HG02981 (cell line): ENCODE measurements around the gene CFAP20DC.
"Not testable (repeated sequence)": the region's sequence is repeated elsewhere in the genome, so short reads cannot be mapped to it uniquely, and the experiment has no call there.

ENCODE experiments used
- ATAC-seq: cut with Tn5 transposase; IDR thresholded peaks from one replicate; pipeline ENCODE4 v1.9.1; 2021; ENCODE audit warnings: mild to moderate bottlenecking, moderate library complexity; ENCODE audit not compliant: unreplicated experiment

Gene CFAP20DC

GRCh38 chr3:59049671-59050331, at the start of gene CFAP20DC:
CFAP20DC (minus strand) TSS chr3:59050025; CDS start chr3:59049631, 394 bp downstream.
- peak; percentile 98 for ATAC-seq

DNA sequence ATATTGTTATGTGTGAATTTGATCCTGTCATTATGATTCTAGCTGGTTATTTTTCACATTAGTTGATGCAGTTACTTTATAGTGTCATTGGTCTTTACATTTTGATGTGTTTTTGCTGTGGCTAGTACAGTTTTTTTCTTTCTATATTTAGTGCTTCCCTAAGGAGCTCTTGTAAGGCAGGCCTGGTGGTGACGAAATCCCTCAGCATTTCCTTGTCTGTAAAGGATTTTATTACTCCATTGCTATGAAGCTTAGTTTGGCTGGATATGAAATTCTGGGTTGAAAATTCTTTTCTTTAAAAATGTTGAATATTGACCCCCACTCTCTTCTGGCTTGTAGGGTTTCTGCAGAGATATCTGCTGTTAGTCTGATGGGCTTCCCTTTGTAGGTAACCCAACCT, 48.7 kb upstream of the CFAP20DC start:
- ATAC-seq = not testable (repeated sequence)

DNA sequence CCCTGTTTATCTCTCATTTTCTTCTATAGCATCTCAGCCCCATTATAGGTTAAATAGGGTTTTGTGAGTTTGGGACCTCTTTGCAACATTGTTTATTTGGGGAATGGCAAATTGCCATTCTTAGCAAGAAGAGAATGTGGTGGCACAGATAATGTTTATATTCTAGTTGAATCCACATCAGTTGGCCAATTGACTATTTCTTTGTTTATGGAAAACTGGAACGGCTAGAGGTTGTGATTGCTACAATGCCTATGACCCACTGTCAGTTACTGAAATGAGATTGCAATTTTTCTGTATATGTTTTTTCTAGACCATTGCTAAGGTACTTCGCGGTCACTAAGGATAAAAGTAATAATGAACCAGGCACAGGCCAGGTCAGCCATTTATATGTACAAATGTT, 44.6 kb upstream of the CFAP20DC start:
- ATAC-seq = no peak

DNA sequence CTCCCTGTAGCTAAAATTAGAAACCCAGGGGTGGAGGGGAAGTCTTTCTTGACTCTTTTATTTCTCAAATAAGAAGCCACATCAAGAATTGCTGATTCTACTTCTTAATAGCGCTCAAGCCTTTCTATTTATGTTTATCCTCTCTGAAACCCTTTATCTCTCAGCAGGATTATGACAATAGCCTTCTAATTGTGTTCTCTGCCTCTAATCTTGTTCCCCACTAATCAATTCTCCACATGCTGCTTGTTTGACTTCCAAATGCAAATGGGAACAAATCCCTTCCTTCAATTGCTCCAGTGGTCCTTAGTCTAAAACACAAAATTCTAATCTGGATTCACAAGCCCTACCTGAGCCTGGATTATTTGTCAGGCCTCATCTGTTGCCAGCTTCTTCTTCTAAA, 43.7 kb upstream of the CFAP20DC start:
- no peak for ATAC-seq

DNA sequence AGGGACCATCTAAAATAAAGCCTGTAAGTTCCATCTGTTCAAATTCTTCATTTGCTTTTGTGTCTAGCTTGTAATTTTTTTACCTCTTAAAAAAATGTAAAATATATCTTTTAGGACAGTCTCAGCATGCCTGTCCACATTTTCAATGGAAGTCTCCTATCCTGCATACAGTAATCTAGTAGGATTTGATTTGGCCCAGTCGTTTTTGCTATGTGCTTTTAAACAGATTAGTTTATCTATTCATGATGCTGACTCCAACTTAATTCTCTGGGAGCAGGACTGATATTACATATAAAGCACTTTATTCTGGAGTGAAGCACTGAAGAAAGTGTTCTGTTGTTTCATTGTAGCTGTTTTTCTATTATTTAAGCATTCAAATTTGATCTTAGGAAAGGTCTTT, 38.9 kb upstream of the CFAP20DC start:
- ATAC-seq = no peak

- ATAC-seq = no peak
These were observed 36.2 kb upstream of the CFAP20DC start for GRCh38 chr3:59085976-59086375.

- no peak for ATAC-seq
These were observed 34.8 kb upstream of the CFAP20DC start for GRCh38 chr3:59084583-59084982.

GRCh38 chr3:59082106-59082505, 32.3 kb upstream of the CFAP20DC start:
- no peak for ATAC-seq

DNA sequence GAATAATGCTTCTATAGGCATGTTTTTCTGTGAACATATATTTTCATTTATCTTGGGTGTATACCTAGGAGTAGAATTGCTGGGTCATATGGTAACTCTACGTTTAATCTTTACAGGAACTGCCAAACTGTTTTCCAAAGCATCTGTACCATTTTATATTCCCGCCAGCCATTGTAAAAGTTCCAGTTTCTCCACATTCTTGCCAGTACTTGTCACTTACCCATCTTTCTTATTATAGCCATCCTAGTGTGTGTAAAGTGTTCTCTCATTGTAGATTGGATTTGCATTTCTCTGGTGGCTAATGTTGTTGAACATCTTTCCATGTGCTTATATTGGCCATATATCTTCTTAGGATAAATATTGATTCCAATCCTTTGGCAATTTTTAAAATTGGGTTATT, 31.2 kb upstream of the CFAP20DC start:
- ATAC-seq = no peak

- no peak for ATAC-seq
These were observed 30.1 kb upstream of the CFAP20DC start for GRCh38 chr3:59079962-59080361.

- no peak for ATAC-seq
These were observed 24.9 kb upstream of the CFAP20DC start for GRCh38 chr3:59074764-59075163.

DNA sequence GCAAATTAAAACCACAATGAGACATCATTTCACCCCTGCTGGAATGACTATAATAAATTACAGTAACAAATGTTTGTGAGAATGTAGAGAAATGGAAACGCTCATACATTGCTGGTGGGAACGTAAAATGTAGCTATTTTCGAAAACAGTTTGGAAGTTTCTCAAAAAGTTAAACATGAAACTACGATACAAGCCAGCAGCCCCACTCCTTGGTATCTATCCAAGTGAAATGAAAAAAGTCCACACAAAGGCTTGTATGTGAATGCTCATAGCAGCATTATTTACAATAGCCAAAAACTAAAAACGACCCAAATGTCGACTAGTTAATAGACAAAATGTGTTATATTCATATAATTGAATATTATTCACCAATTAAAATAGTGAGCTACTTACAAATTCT, 22.9 kb upstream of the CFAP20DC start:
- no peak for ATAC-seq

DNA sequence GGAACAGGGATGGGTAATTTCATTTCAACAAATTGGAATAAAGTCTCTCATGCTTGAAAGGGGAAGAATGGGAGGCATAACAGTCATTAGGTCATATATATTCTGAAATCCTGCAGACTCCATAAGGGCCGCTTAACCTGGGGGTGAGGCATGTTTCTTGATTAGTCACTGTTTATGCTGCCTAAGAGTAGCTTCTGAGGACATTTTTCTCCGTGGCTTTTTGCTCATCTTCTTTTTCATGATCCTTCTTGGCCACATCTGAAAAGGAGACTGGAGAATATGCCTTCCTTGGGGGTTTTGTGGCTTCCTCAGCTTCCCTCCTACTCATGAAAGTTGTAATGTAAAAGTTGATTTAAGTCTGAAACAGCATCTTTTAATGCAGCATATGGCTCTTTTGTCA, 20.0 kb upstream of the CFAP20DC start:
- ATAC-seq = no peak

GRCh38 chr3:59065240-59065639, 15.4 kb upstream of the CFAP20DC start:
- ATAC-seq = no peak

GRCh38 chr3:59064728-59065127, 14.9 kb upstream of the CFAP20DC start:
- no peak for ATAC-seq

GRCh38 chr3:59064276-59064675, 14.5 kb upstream of the CFAP20DC start:
- no peak for ATAC-seq

DNA sequence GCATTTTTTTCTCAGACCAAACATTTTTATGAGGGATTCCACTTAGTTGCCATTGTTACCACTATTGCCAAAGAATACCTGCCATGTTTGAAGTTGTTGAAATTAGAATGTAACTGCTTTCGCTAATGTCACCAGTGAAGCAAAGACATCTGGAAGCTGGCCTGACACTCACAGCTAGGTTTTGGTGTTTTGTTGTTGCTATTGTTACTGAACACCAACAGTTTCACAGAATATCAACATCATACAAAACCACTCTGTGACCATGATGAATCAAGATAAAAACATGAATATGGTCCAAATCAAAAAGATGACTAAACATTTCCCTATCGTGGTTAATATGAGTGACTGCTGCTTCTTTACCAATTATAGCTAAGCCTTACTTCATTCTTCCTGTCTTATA, 6.9 kb upstream of the CFAP20DC start:
- no peak for ATAC-seq

DNA sequence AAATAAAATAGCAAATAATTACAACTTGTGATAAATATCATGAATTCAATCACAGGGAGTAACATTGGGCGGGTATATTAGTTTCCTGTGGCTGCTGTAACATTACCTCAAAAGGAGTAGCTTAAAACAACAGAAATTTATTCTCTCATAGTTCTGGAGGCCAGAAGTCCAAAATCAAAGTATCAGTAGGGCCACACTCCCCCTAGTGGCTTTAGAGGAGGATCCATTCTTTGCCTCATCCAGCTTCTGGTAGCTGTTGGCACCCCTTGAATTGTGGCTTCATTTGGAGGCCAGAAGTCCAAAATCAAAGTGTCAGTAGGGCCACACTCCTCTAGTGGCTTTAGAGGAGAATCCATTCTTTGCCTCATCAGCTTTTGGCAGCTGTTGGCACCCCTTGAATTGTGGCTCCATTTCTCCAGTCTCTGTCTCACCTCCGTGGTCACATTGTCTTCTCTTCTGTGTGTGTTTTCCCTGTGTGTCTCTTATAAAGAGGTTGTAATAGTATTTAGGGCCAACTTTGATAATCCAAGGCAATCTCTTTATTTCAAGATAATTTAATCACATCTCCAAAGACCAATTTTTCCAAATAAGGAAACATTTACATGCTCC, 3.1 kb upstream of the CFAP20DC start:
- ATAC-seq = no peak

DNA sequence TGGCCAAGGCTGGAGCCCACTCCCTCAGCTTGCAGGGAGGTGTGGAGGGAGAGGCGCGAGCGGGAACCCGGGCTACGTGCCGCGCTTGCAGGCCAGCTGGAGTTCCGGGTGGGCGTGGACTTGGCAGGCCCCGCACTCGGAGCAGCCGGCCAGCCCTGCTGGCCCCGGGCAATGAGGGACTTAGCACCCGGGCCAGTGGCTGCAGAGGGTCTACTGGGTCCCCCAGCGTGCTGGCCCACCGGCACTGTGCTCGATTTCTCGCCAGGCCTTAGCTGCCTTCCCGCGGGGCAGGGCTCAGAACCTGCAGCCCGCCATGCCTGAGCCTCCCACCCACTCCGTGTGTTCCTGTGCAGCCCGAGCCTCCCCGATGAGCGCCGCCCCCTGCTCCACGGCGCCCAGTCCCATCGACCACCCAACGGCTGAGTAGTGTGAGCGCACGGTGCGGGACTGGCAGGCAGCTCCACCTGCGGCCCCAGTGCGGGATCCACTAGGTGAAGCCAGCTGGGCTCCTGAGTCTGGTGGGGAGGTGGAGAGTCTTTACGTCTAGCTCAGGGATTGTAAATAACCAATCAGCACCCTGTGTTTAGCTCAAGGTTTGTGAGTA, 1.1 kb upstream of the CFAP20DC start:
- not testable (repeated sequence) for ATAC-seq

GRCh38 chr3:59046839-59047238, 3.0 kb downstream of the CFAP20DC start:
- no peak for ATAC-seq

DNA sequence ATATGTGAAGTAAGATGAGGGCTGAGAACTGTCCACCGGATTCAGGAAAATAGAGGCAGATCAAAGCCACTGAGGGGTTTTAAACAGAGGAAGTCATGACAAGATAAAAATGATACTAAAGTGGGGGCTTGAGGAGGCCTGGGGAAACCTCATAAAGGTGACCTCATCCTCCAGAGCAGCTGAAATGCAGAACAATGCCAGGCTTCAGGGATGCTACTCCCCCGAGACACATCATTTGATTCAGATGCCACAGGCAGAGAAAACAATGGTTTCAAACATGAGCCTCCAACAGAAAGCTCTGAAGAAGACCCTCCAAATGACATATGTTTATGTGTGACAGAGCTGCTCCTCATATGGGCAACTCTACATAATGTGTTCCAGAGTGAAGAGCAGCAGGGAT, 6.4 kb downstream of the CFAP20DC start:
- ATAC-seq = no peak

DNA sequence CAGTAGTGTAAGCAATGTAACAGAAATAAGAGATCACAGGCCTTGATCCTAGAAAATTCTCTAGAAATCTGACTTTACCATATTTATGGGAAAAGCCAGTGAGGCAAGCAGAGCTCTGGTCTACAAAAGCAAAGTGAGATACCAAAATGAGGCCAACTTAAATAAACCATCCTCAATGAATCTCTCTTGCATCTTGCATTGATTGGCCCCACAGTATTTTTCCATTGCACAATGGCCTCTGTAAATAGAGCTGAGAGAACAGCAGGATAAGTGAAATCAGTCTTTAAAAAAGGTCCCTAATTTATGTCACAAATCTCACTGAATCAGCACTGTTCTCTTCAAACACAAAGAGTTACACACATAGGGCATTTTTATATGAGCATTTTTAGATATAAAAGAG, 8.9 kb downstream of the CFAP20DC start:
- no peak for ATAC-seq
